LNCaP clone FGC (cell line): Measurements from ENCODE around the gene CNPY1.

Experiments
- DNase-seq: peaks from one replicate; pipeline ENCODE4 v3.0.0-alpha.2; 2011; ENCODE audit warnings: low read depth
- H3K4me3 ChIP-seq: 2 replicates; pipeline ENCODE4 v1.5.1; 2011; ENCODE audit warnings: mild to moderate bottlenecking, low read depth, low read length, control low read depth
- CTCF ChIP-seq: IDR thresholded peaks from 2 replicates; pipeline ENCODE4 v1.5.1; 2012; ENCODE audit warnings: mild to moderate bottlenecking; ENCODE audit not compliant: control insufficient read depth, insufficient read depth; ENCODE audit errors: extremely low read depth

Gene CNPY1

GRCh38 chr7:155529845-155530244, 16.5 kb downstream of the CNPY1 start:
- H3K4me3 ChIP-seq, result no peak overlapping the region
- TF ChIP-seq CTCF, result no peak

GRCh38 chr7:155529346-155529745, 17.0 kb downstream of the CNPY1 start:
- no peak for TF ChIP-seq CTCF
- no peak for DNase-seq
- no peak overlapping the region for H3K4me3 ChIP-seq

More at GRCh38 chr7:155529845-155530244, 16.5 kb downstream of the CNPY1 start:
- no peak for DNase-seq

- no peak overlapping the region for H3K4me3 ChIP-seq
- no peak for TF ChIP-seq CTCF
- no peak for DNase-seq
Measured at GRCh38 chr7:155527664-155528063, 18.7 kb downstream of the CNPY1 start.

GRCh38 chr7:155526225-155526624, 20.1 kb downstream of the CNPY1 start:
- DNase-seq, result no peak
- no peak overlapping the region for H3K4me3 ChIP-seq
- TF ChIP-seq CTCF, result no peak

GRCh38 chr7:155524018-155524556, 22.3 kb downstream of the CNPY1 start:
- peak; percentile 38 for TF ChIP-seq CTCF
- no peak overlapping the region for H3K4me3 ChIP-seq
- DNase-seq, result no peak

- TF ChIP-seq CTCF, result no peak
- DNase-seq, result no peak
- H3K4me3 ChIP-seq, result no peak overlapping the region
Measured at GRCh38 chr7:155523168-155523675, 23.1 kb downstream of the CNPY1 start.

- no peak for DNase-seq
- H3K4me3 ChIP-seq, result no peak overlapping the region
- TF ChIP-seq CTCF, result no peak
Measured at GRCh38 chr7:155521743-155522398, 24.5 kb downstream of the CNPY1 start.
